Adrenal gland (tissue), 5 donors: Measurements from ENCODE around the gene SERPINE3.

ENCODE experiments used
- POLR2A ChIP-seq, 2 donors: fragments of 450-650 bp; IDR thresholded peaks; one replicate each; pipeline ENCODE4 v1.6.1; 2017; ENCODE audit warnings: antibody characterized with exemption in 2 of 2, mild to moderate bottlenecking in 2 of 2, moderate library complexity in 1 of 2
- TF ChIP-seq, protein P1 (sequence below), 6 experiments: fragments of 450-650 bp in 4 of 6; fragments of 200-600 bp in 2 of 6; sonication (generic) in 1 of 6; IDR thresholded peaks; 1 replicate in 5 of 6; 2 replicates in 1 of 6; pipeline versions ENCODE4 v1.5.1 to v1.8.0; 2016 to 2021; ENCODE audit warnings: antibody characterized with exemption in 6 of 6, mild to moderate bottlenecking in 2 of 6, moderate library complexity in 1 of 6
- donor health status: DM: no; HTN: no; CAD: no.

- TF ChIP-seq, protein P1, sequence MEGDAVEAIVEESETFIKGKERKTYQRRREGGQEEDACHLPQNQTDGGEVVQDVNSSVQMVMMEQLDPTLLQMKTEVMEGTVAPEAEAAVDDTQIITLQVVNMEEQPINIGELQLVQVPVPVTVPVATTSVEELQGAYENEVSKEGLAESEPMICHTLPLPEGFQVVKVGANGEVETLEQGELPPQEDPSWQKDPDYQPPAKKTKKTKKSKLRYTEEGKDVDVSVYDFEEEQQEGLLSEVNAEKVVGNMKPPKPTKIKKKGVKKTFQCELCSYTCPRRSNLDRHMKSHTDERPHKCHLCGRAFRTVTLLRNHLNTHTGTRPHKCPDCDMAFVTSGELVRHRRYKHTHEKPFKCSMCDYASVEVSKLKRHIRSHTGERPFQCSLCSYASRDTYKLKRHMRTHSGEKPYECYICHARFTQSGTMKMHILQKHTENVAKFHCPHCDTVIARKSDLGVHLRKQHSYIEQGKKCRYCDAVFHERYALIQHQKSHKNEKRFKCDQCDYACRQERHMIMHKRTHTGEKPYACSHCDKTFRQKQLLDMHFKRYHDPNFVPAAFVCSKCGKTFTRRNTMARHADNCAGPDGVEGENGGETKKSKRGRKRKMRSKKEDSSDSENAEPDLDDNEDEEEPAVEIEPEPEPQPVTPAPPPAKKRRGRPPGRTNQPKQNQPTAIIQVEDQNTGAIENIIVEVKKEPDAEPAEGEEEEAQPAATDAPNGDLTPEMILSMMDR (IDR thresholded peaks at IDR 0.05) = no peak
- TF ChIP-seq POLR2A (IDR thresholded peaks at IDR 0.05) = no peak
These were observed 18.6 kb downstream of the SERPINE3 start for GRCh38 chr13:51357928-51358595.
